ENCODE data around the gene ZGLP1. TPM values are rescaled to one million over a fixed set of nuclear protein-coding genes. Genes with fewer than 3 reads are reported as not detected.
A peak's percentile ranks its signal among the peaks of the same experiment; 100 is the strongest.

ZGLP1 gene
- total and polyA plus RNA-seq, 2 of the 13 experiments (the other 11 are each of a cell fraction or from before 2014, with no cell fraction given) = 2.4 to 3.0 TPM

DNA sequence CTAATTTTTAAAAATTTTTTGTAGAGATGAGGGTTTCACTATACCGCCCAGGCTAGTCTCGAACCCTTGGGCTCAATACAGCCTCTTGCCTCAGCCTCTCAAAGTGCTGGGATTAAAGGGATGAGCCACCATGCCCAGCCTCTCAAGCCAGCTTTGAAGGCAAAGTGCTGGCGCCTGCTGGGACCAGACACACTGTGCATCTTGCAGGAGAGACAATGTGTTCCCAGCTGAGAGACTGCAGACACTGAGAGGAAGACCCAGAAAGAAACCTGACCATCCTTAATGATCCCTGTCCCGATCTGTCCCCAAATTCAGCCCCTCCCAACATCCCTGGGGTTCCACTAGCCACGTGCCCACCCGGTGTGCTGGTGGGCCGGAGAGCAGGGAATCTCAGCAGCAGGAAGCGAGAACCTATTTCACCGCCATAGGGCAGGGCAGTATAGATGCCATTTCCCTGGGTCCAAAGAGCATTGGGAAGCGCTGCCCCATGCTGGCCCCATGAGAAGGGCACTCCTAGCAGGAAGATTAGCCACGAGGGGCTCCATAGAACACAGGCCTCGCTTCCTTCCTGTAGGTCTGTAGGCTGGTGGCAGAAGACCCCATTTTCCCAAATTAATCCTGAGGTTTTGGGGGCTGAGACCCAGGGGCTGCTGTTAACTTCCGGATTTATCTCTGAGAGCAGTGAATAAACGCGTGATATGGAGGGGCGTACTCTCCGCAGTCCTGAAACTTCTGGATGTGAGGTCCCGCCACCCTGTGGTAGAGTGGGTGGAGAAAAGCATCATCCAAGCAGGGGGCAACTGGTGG, 22.7 kb upstream of the ZGLP1 start:
- Histone ChIP-seq H3K4me2 (ENCODE audit: low read depth, low read length) (peak overlapping the region; percentile 81), H3K27ac (ENCODE audit: extremely low read length, insufficient read depth, low read length) (peak overlapping the region; percentile 95), H3K36me3 (replicated peaks in 1 of 2; ENCODE audit: control insufficient read depth in 1 of 2, insufficient read depth in 2 of 2, low read length in 2 of 2) (peaks cover 25 to 36% of the 10 kb centered on the region in 2 experiments), H2AFZ (ENCODE audit: low read length) (no peak overlapping the region), H3K9ac (ENCODE audit: insufficient read depth, low read depth, low read length) (peak overlapping the region; percentile 96), H3K79me2 (ENCODE audit: insufficient read depth, low read length) (peaks cover 37% of the 10 kb centered on the region), H3K9me3 (ENCODE audit: low read length) (no peaks in the 10 kb centered on the region), H3K4me1 (ENCODE audit: insufficient read depth, low read length) (peaks cover 29% of the 10 kb centered on the region), H3K27me3 (ENCODE audit: control insufficient read depth in 1 of 2, insufficient read depth in 2 of 2, low read length in 2 of 2) (no peaks in the 10 kb centered on the region; a peak in 1 of 5 replicates), H4K20me1 (ENCODE audit: insufficient read depth, low read length) (peaks cover 15% of the 10 kb centered on the region; the same call in 1 of the 2 replicates), H3K4me3 (replicated peaks in 1 of 3; ENCODE audit: insufficient read depth in 1 of 3, low read depth in 2 of 3, low read length in 3 of 3) (peak overlapping the region; percentile 77 to 89 (median 86))
- intact Hi-C loops (cut with micrococcal nuclease; ENCODE audit: unreplicated experiment) = loop anchor here (2.0 kb wide), 1 partner anchor 40 kb away; no protein-coding TSS in a partner anchor
- in situ Hi-C loops (cut with HindIII; ENCODE audit: extremely low pct_ligation_motif_present, low pct_unique_long_range_greater_than_20kb) = no loop called here
- ChIA-PET POLR2A (interaction anchor here (0.7 to 6.9 kb wide), 14 partner anchors 8 to 81 kb away, joined by 3 to 79 read pairs (median 8); partner anchors contain the start of genes FDX2, ICAM1, ICAM4 and ICAM5), CTCF (ENCODE audit: low intra/inter-chr PET ratio, low total read pairs) (no interaction called here)
- ATAC-seq (peak; percentile 35), DNase-seq (ENCODE audit: low spot score) (peak; percentile 71), FAIRE-seq (no peak)
- TSS peak; percentile 69 for BruUV-seq (replicated peaks)
- 82% methylated on average over 3 of the region's 18 CpGs for WGBS (ENCODE audit: low lambda C conversion rate)
- TF ChIP-seq ZNF121 (CRISPR knock-in tag; IDR thresholded peaks at IDR 0.05) (peak; percentile 28; the same call in 1 of the 2 replicates), MBD4 (IDR thresholded peaks at IDR 0.05; ENCODE audit: borderline replicate concordance, low read length) (no peak), PITX1 (CRISPR knock-in tag; IDR thresholded peaks at IDR 0.05) (peak; percentile 12; the same call in 1 of the 2 replicates), NFE2 (CRISPR knock-in tag; IDR thresholded peaks at IDR 0.05) (no peak), YEATS4 (CRISPR knock-in tag; IDR thresholded peaks at IDR 0.05; ENCODE audit: borderline replicate concordance) (no peak), JUN (CRISPR knock-in tag; IDR thresholded peaks at IDR 0.05) (no peak), ZNF329 (CRISPR knock-in tag; IDR thresholded peaks at IDR 0.05; ENCODE audit: low read depth) (no peak), HNRNPK (IDR thresholded peaks at IDR 0.05; ENCODE audit: low read depth, low read length, poor library complexity, severe bottlenecking) (no peak), GABPB1 (CRISPR knock-in tag; IDR thresholded peaks at IDR 0.05) (no peak), ZKSCAN5 (CRISPR knock-in tag; IDR thresholded peaks at IDR 0.05) (no peak), ARHGAP35 (CRISPR knock-in tag; IDR thresholded peaks at IDR 0.05; ENCODE audit: borderline replicate concordance) (peak; percentile 32; the same call in 1 of the 2 replicates), ZKSCAN8 (CRISPR knock-in tag; IDR thresholded peaks at IDR 0.05; ENCODE audit: borderline replicate concordance) (no peak), ZNF761 (CRISPR knock-in tag; conservative IDR thresholded peaks at IDR 0.05) (no peak), KLF12 (CRISPR knock-in tag; IDR thresholded peaks at IDR 0.05; ENCODE audit: borderline replicate concordance) (no peak), SIN3A (IDR thresholded peaks at IDR 0.05; ENCODE audit: borderline replicate concordance, low read depth, low read length) (peak; percentile 71), BHLHE40 (IDR thresholded peaks at IDR 0.05; ENCODE audit: low read length) (no peak), ZSCAN31 (CRISPR knock-in tag; IDR thresholded peaks at IDR 0.05; ENCODE audit: low read depth) (0 out of 2 replicates have a peak, but pooled peaks have one; percentile 8), EHMT2 (IDR thresholded peaks at IDR 0.05; ENCODE audit: borderline replicate concordance, low read depth, low read length) (no peak), MNT (IDR thresholded peaks at IDR 0.05) (no peak), RAD51 (IDR thresholded peaks at IDR 0.05; ENCODE audit: borderline replicate concordance) (no peak), ZSCAN22 (CRISPR knock-in tag; IDR thresholded peaks at IDR 0.05) (no peak)
- TF ChIP-seq, protein P1, sequence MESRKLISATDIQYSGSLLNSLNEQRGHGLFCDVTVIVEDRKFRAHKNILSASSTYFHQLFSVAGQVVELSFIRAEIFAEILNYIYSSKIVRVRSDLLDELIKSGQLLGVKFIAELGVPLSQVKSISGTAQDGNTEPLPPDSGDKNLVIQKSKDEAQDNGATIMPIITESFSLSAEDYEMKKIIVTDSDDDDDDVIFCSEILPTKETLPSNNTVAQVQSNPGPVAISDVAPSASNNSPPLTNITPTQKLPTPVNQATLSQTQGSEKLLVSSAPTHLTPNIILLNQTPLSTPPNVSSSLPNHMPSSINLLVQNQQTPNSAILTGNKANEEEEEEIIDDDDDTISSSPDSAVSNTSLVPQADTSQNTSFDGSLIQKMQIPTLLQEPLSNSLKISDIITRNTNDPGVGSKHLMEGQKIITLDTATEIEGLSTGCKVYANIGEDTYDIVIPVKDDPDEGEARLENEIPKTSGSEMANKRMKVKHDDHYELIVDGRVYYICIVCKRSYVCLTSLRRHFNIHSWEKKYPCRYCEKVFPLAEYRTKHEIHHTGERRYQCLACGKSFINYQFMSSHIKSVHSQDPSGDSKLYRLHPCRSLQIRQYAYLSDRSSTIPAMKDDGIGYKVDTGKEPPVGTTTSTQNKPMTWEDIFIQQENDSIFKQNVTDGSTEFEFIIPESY (CRISPR knock-in tag; IDR thresholded peaks at IDR 0.05) = no peak

Data from HepG2 (cell line).